Measurements from ENCODE around the gene BCL2L11. TPM values are rescaled to one million over a fixed set of nuclear protein-coding genes. Genes with fewer than 3 reads are reported as not detected.

BCL2L11 gene
- total RNA-seq, 1 donor from 2014 or later: 221 TPM

- Mint-ChIP-seq H3K27ac (no peak overlapping the region), H3K4me1 (peaks cover 52% of the 10 kb centered on the region)
- ATAC-seq (ENCODE audit: low read depth): no peak
These were observed 5.9 kb downstream of the BCL2L11 start for GRCh38 chr2:111126581-111126980.

GRCh38 chr2:111127351-111127750 is 6.6 kb downstream of the BCL2L11 start:
- Mint-ChIP-seq H3K27ac (no peak overlapping the region), H3K36me3 (ENCODE audit: low read depth) (peaks cover 86% of the 10 kb centered on the region), H3K9me3 (no peaks in the 10 kb centered on the region), H3K27me3 (no peaks in the 10 kb centered on the region), H3K4me3 (no peak overlapping the region), H3K4me1 (peaks cover 59% of the 10 kb centered on the region)
- no peak for TF ChIP-seq CTCF (IDR thresholded peaks at IDR 0.05)
- DNase-seq: no peak
- intact Hi-C loops (cut with micrococcal nuclease): no loop called here
- no peak for ATAC-seq (ENCODE audit: low read depth)
- POLR2A ChIA-PET: interaction anchor here (0.6 to 1.4 kb wide), 5 partner anchors 10 to 82 kb away, joined by 3 to 8 read pairs (median 7); no protein-coding TSS in a partner anchor
- CTCF ChIA-PET: interaction anchor here (1.3 kb wide), 1 partner anchor 10 kb away, joined by 6 read pairs; no protein-coding TSS in a partner anchor

More at GRCh38 chr2:111126581-111126980, 5.9 kb downstream of the BCL2L11 start:
- no peaks in the 10 kb centered on the region for H3K9me3 Mint-ChIP-seq
- peaks cover 85% of the 10 kb centered on the region for H3K36me3 Mint-ChIP-seq (ENCODE audit: low read depth)
- CTCF ChIA-PET: interaction anchor here (1.3 kb wide), 1 partner anchor 9 kb away, joined by 6 read pairs; no protein-coding TSS in a partner anchor
- no peak for DNase-seq
- no peak overlapping the region for H3K4me3 Mint-ChIP-seq
- H3K27me3 Mint-ChIP-seq: no peaks in the 10 kb centered on the region
- no peak for TF ChIP-seq CTCF (IDR thresholded peaks at IDR 0.05)
- intact Hi-C loops (cut with micrococcal nuclease): no loop called here
- POLR2A ChIA-PET: interaction anchor here (0.6 to 3.9 kb wide), 5 partner anchors 15 to 268 kb away, joined by 3 to 24 read pairs (median 7); no protein-coding TSS in a partner anchor

- Mint-ChIP-seq H3K27me3 (no peaks in the 10 kb centered on the region), H3K4me3 (no peak overlapping the region), H3K27ac (no peak overlapping the region), H3K9me3 (no peaks in the 10 kb centered on the region), H3K4me1 (peaks cover 64% of the 10 kb centered on the region), H3K36me3 (ENCODE audit: low read depth) (peaks cover 84% of the 10 kb centered on the region)
- CTCF ChIA-PET: no interaction called here
- POLR2A ChIA-PET: interaction anchor here (1.2 to 1.4 kb wide), 2 partner anchors 18 to 29 kb away, joined by 7 read pairs; no protein-coding TSS in a partner anchor
- TF ChIP-seq CTCF (IDR thresholded peaks at IDR 0.05): no peak
- DNase-seq (no peak), ATAC-seq (ENCODE audit: low read depth) (no peak)
- intact Hi-C loops (cut with micrococcal nuclease): loop anchor here (2.0 kb wide), 1 partner anchor 15 kb away; no protein-coding TSS in a partner anchor
These were observed 7.4 kb downstream of the BCL2L11 start for GRCh38 chr2:111128096-111128495.

GRCh38 chr2:111133603-111134002 is 12.9 kb downstream of the BCL2L11 start:
- ATAC-seq (ENCODE audit: low read depth) (no peak), DNase-seq (no peak)
- H3K4me3 Mint-ChIP-seq: no peak overlapping the region
- no peak overlapping the region for H3K27ac Mint-ChIP-seq
- intact Hi-C loops (cut with micrococcal nuclease): loop anchor here (2.0 kb wide), 1 partner anchor 15 kb away; no protein-coding TSS in a partner anchor
- ChIA-PET POLR2A (interaction anchor here (0.5 to 6.6 kb wide), 4 partner anchors 10 to 26 kb away, joined by 3 to 30 read pairs (median 5); partner anchors contain the start of gene BCL2L11), CTCF (interaction anchor here (0.6 kb wide), 1 partner anchor 16 kb away, joined by 3 read pairs; no protein-coding TSS in a partner anchor)
- no peaks in the 10 kb centered on the region for H3K27me3 Mint-ChIP-seq
- peaks cover 84% of the 10 kb centered on the region for H3K36me3 Mint-ChIP-seq (ENCODE audit: low read depth)
- TF ChIP-seq CTCF (IDR thresholded peaks at IDR 0.05): no peak
- H3K4me1 Mint-ChIP-seq: peaks cover 53% of the 10 kb centered on the region
- H3K9me3 Mint-ChIP-seq: no peaks in the 10 kb centered on the region

- Mint-ChIP-seq H3K4me1 (peaks cover 49% of the 10 kb centered on the region), H3K27ac (no peak overlapping the region), H3K9me3 (no peaks in the 10 kb centered on the region), H3K4me3 (no peak overlapping the region), H3K27me3 (no peaks in the 10 kb centered on the region), H3K36me3 (ENCODE audit: low read depth) (peaks cover 84% of the 10 kb centered on the region)
- POLR2A ChIA-PET: interaction anchor here (1.0 to 6.6 kb wide), 3 partner anchors 9 to 23 kb away, joined by 3 to 30 read pairs (median 7); partner anchors contain the start of gene BCL2L11
- DNase-seq (no peak), ATAC-seq (ENCODE audit: low read depth) (no peak)
- CTCF ChIA-PET: no interaction called here
- intact Hi-C loops (cut with micrococcal nuclease): loop anchor here (2.0 kb wide), 1 partner anchor 15 kb away; no protein-coding TSS in a partner anchor
- TF ChIP-seq CTCF (IDR thresholded peaks at IDR 0.05): no peak
These were observed 13.3 kb downstream of the BCL2L11 start for GRCh38 chr2:111134055-111134454.

Data from activated B cell treated with CpG ODN at 0.5 μM for 24 hours (primary cell).